Activated B cell treated with CpG ODN at 0.5 μM for 24 hours (primary cell): ENCODE data around the gene CCDC24. TPM values are rescaled to one million over a fixed set of nuclear protein-coding genes. Genes with fewer than 3 reads are reported as not detected.

Source experiments
- ATAC-seq: fragments of 200-7000 bp; cut with Tn5 transposase; one replicate; pipeline ENCODE4 v1.10.0; 2021; ENCODE audit warnings: low read depth, mild to moderate bottlenecking, moderate library complexity
- CTCF ChIA-PET: fragments of 350-600 bp; sonication (Branson Sonifier 250); formaldehyde crosslinking; loops from one replicate; lab custom pipeline; 2021; ENCODE audit warnings: antibody characterized with exemption; lab: Charles Lee
- POLR2A ChIA-PET: fragments of 350-600 bp; sonication (Branson Sonifier 250); formaldehyde crosslinking; loops from one replicate; lab custom pipeline; 2021; ENCODE audit warnings: antibody characterized with exemption; lab: Charles Lee
- DNase-seq: peaks from one replicate; pipeline ENCODE4 v3.0.0; 2022
- H3K27ac Mint-ChIP-seq: one replicate; pipeline ENCODE4 v1.8.0; 2020; ENCODE audit warnings: mixed read lengths
- H3K27me3 Mint-ChIP-seq: one replicate; pipeline ENCODE4 v1.8.0; 2021; ENCODE audit warnings: mixed read lengths
- H3K36me3 Mint-ChIP-seq: one replicate; pipeline ENCODE4 v1.8.0; 2021; ENCODE audit warnings: low read depth, mixed read lengths
- H3K4me1 Mint-ChIP-seq: one replicate; pipeline ENCODE4 v1.8.0; 2021; ENCODE audit warnings: mixed read lengths
- H3K4me3 Mint-ChIP-seq: one replicate; pipeline ENCODE4 v1.8.0; 2020; ENCODE audit warnings: mild to moderate bottlenecking, mixed read lengths
- H3K9me3 Mint-ChIP-seq: one replicate; pipeline ENCODE4 v1.8.0; 2020; ENCODE audit warnings: mixed read lengths
- CTCF ChIP-seq: fragments of 200-600 bp; IDR thresholded peaks from one replicate; pipeline ENCODE4 v1.8.0; 2022; ENCODE audit warnings: antibody characterized with exemption, mild to moderate bottlenecking
- intact Hi-C: fragments of 100-400 bp; cut with micrococcal nuclease; formaldehyde crosslinking; loops from one replicate; pipeline ENCODE4 v1.15.1; 2024
- total RNA-seq: library from RNA; stranded (reverse); gene quantifications from 2 replicates; pipeline ENCODE4 v1.2.3, GENCODE V29; 2022

Gene CCDC24
- total RNA-seq, 1 donor from 2014 or later, result 15.1 TPM

GRCh38 chr1:44016041-44016889 is 24.9 kb downstream of the CCDC24 start:
- no peaks in the 10 kb centered on the region for H3K36me3 Mint-ChIP-seq
- POLR2A ChIA-PET, result no interaction called here
- TF ChIP-seq CTCF, result no peak
- no peak overlapping the region for H3K27ac Mint-ChIP-seq
- CTCF ChIA-PET, result interaction anchor here (1.4 kb wide), 2 partner anchors 11 to 20 kb away, joined by 4 to 6 read pairs; no protein-coding TSS in a partner anchor
- ATAC-seq (no peak), DNase-seq (no peak)
- no peaks in the 10 kb centered on the region for H3K4me1 Mint-ChIP-seq
- H3K4me3 Mint-ChIP-seq, result no peak overlapping the region
- intact Hi-C loops, result no loop called here
- H3K27me3 Mint-ChIP-seq, result peaks cover 6% of the 10 kb centered on the region
- H3K9me3 Mint-ChIP-seq, result no peaks in the 10 kb centered on the region

- ChIA-PET CTCF (interaction anchor here (1.4 kb wide), 2 partner anchors 12 to 20 kb away, joined by 4 to 6 read pairs; no protein-coding TSS in a partner anchor), POLR2A (no interaction called here)
- H3K27ac Mint-ChIP-seq, result no peak overlapping the region
- TF ChIP-seq CTCF, result no peak
- intact Hi-C loops, result no loop called here
- no peaks in the 10 kb centered on the region for H3K36me3 Mint-ChIP-seq
- no peaks in the 10 kb centered on the region for H3K9me3 Mint-ChIP-seq
- DNase-seq, result no peak
- no peaks in the 10 kb centered on the region for H3K4me1 Mint-ChIP-seq
- H3K4me3 Mint-ChIP-seq, result no peak overlapping the region
- H3K27me3 Mint-ChIP-seq, result peaks cover 6% of the 10 kb centered on the region
- no peak for ATAC-seq
Observed at GRCh38 chr1:44016890-44017400, 25.5 kb downstream of the CCDC24 start.

GRCh38 chr1:44019466-44019948 is 28.1 kb downstream of the CCDC24 start:
- Mint-ChIP-seq H3K4me3 (no peak overlapping the region), H3K27ac (no peak overlapping the region), H3K9me3 (no peaks in the 10 kb centered on the region), H3K36me3 (no peaks in the 10 kb centered on the region), H3K4me1 (peaks cover 2% of the 10 kb centered on the region), H3K27me3 (peaks cover 3% of the 10 kb centered on the region)
- ChIA-PET POLR2A (no interaction called here), CTCF (interaction anchor here (1.3 kb wide), 1 partner anchor 17 kb away, joined by 4 read pairs; no protein-coding TSS in a partner anchor)
- ATAC-seq (no peak), DNase-seq (no peak)
- intact Hi-C loops, result no loop called here
- TF ChIP-seq CTCF, result no peak

- Mint-ChIP-seq H3K4me3 (no peak overlapping the region), H3K9me3 (no peaks in the 10 kb centered on the region), H3K27ac (no peak overlapping the region), H3K36me3 (no peaks in the 10 kb centered on the region), H3K4me1 (peaks cover 11% of the 10 kb centered on the region), H3K27me3 (no peaks in the 10 kb centered on the region)
- intact Hi-C loops, result no loop called here
- POLR2A ChIA-PET, result no interaction called here
- DNase-seq, result no peak
- no peak for ATAC-seq
- CTCF ChIA-PET, result interaction anchor here (2.7 kb wide), 1 partner anchor 16 kb away, joined by 7 read pairs; no protein-coding TSS in a partner anchor
- no peak for TF ChIP-seq CTCF
Observed at GRCh38 chr1:44020464-44020863, 29.1 kb downstream of the CCDC24 start.

GRCh38 chr1:44021156-44021555 is 29.8 kb downstream of the CCDC24 start:
- no peak for TF ChIP-seq CTCF
- Mint-ChIP-seq H3K9me3 (no peaks in the 10 kb centered on the region), H3K27me3 (no peaks in the 10 kb centered on the region), H3K4me1 (peaks cover 17% of the 10 kb centered on the region), H3K27ac (no peak overlapping the region), H3K36me3 (no peaks in the 10 kb centered on the region), H3K4me3 (no peak overlapping the region)
- CTCF ChIA-PET, result interaction anchor here (1.3 to 2.7 kb wide), 2 partner anchors 15 kb away, joined by 5 to 7 read pairs; no protein-coding TSS in a partner anchor
- DNase-seq (no peak), ATAC-seq (no peak)
- intact Hi-C loops, result no loop called here
- POLR2A ChIA-PET, result no interaction called here
